HepG2 (cell line): ENCODE results near the gene RAD51. TPM values are rescaled to one million over a fixed set of nuclear protein-coding genes. Genes with fewer than 3 reads are reported as not detected.

Experiments
- AHDC1 ChIP-seq: sonication (generic); formaldehyde crosslinking; IDR thresholded peaks from 2 replicates; pipeline ENCODE4 v1.5.1; 2020; ENCODE audit warnings: mild to moderate bottlenecking, missing genetic modification reagents, borderline replicate concordance
- KDM6A ChIP-seq: IDR thresholded peaks from 2 replicates; pipeline ENCODE4 v1.6.1; 2016; ENCODE audit warnings: low read depth
- KIAA2018 ChIP-seq: sonication (generic); formaldehyde crosslinking; IDR thresholded peaks from 2 replicates; pipeline ENCODE4 v1.5.0; 2020; ENCODE audit warnings: mild to moderate bottlenecking, missing genetic modification reagents, borderline replicate concordance
- MYPOP ChIP-seq: sonication (generic); formaldehyde crosslinking; IDR thresholded peaks from 2 replicates; pipeline ENCODE4 v1.8.1; 2023; ENCODE audit warnings: mild to moderate bottlenecking, moderate library complexity, missing genetic modification reagents
- PHF5A ChIP-seq: IDR thresholded peaks from one replicate; pipeline ENCODE4 v1.6.1; 2018; ENCODE audit warnings: low read depth, missing genetic modification reagents; ENCODE audit not compliant: unreplicated experiment
- ZFY ChIP-seq: sonication (generic); formaldehyde crosslinking; IDR thresholded peaks from 2 replicates; pipeline ENCODE4 v1.4.0; 2020; ENCODE audit warnings: missing genetic modification reagents
- ZNF609 ChIP-seq: sonication (generic); formaldehyde crosslinking; IDR thresholded peaks from 2 replicates; pipeline ENCODE4 v1.4.0; 2020; ENCODE audit warnings: mild to moderate bottlenecking, missing genetic modification reagents, borderline replicate concordance
- polyA plus RNA-seq, 8 experiments: library from polyadenylated mRNA; depleted of rRNA in 3 of 8; stranded (reverse) in 7 of 8; unstranded in 1 of 8; fragments of >200 nt; fragmentation: Illumina TruSeq in 4 of 8; extraction: Trizol in 4 of 8; gene quantifications; 2 replicates each; pipeline versions ENCODE4 v1.2.1 to v1.2.3, GENCODE V29; 2011 to 2016; ENCODE audit warnings: low read depth in 4 of 8, missing spikeins in 1 of 8, mixed read lengths in 1 of 8; ENCODE audit not compliant: insufficient read depth in 1 of 8
- total RNA-seq, 5 experiments: library from RNA; depleted of rRNA; stranded (reverse); fragments of >200 nt; fragmentation: Illumina TruSeq; extraction: Trizol; gene quantifications; 2 replicates each; pipeline ENCODE4 v1.2.3, GENCODE V29; 2016; ENCODE audit warnings: low read depth in 1 of 5

The RAD51 gene
- total and polyA plus RNA-seq, 2 of the 13 experiments (the other 11 are each of a cell fraction or from before 2014, with no cell fraction given) = 8.5 to 12.8 TPM

GRCh38 chr15:40763801-40764628, 69.0 kb downstream of the RAD51 start, which contains the start of gene GCHFR (continued):
- TF ChIP-seq KIAA2018 (CRISPR knock-in tag) = peak; percentile 93; the same call in 1 of the 2 replicates
- TF ChIP-seq ZNF609 (CRISPR knock-in tag) = no peak
- no peak for TF ChIP-seq KDM6A (CRISPR knock-in tag)
- no peak for TF ChIP-seq AHDC1 (CRISPR knock-in tag)
- no peak for TF ChIP-seq PHF5A
- TF ChIP-seq ZFY = peak; percentile 71
- no peak; the same call in none of the 2 replicates for TF ChIP-seq MYPOP (CRISPR knock-in tag)
